Measurements from ENCODE around the gene BBC3. TPM values are rescaled to one million over a fixed set of nuclear protein-coding genes. Genes with fewer than 3 reads are reported as not detected.
A peak's percentile ranks its signal among the peaks of the same experiment; 100 is the strongest.

BBC3 gene
- total RNA-seq, 1 experiment from 2014 or later: 49.5 TPM

DNA sequence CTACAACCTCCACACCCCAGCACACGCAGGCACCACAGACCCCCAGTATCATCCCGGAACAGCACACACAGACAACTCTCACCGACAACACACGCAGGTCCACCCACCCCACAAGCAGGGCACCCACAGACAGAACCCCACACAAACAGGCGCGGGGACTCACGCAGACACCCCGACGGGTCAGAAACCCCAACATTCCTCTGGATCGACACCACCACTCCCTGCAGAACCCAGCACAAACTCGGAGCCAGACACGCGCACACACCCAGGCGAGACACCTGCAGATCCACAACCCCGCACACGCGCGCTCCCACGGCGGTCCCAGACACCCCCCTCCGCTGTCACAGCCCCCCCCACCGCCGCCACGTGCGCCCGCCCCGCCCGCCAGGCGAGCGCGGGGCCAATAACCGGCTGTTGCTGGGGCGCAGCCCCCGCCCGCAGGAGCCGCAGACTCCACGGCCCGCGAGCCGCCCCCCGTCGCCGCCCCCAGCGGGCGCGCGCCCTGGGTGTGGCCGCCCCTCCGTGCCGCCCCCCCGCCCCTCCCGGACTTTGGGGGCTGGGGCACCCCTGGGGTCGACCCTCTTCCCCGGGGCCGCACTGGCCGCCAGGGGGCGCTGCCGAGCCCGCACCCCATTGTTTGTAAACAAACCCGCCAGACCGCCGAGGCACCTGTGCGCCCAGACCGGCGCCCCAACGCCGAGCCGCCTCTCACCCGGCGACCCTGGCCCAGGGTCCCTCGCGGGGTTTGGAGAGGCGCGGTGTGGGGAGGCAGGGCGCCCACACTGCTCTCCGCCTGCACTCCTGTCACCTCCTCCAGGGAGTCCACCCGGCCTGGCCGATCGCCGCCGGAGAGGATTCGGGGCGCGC is 712 bp downstream of the BBC3 start (continued):
- TF ChIP-seq, protein P1, sequence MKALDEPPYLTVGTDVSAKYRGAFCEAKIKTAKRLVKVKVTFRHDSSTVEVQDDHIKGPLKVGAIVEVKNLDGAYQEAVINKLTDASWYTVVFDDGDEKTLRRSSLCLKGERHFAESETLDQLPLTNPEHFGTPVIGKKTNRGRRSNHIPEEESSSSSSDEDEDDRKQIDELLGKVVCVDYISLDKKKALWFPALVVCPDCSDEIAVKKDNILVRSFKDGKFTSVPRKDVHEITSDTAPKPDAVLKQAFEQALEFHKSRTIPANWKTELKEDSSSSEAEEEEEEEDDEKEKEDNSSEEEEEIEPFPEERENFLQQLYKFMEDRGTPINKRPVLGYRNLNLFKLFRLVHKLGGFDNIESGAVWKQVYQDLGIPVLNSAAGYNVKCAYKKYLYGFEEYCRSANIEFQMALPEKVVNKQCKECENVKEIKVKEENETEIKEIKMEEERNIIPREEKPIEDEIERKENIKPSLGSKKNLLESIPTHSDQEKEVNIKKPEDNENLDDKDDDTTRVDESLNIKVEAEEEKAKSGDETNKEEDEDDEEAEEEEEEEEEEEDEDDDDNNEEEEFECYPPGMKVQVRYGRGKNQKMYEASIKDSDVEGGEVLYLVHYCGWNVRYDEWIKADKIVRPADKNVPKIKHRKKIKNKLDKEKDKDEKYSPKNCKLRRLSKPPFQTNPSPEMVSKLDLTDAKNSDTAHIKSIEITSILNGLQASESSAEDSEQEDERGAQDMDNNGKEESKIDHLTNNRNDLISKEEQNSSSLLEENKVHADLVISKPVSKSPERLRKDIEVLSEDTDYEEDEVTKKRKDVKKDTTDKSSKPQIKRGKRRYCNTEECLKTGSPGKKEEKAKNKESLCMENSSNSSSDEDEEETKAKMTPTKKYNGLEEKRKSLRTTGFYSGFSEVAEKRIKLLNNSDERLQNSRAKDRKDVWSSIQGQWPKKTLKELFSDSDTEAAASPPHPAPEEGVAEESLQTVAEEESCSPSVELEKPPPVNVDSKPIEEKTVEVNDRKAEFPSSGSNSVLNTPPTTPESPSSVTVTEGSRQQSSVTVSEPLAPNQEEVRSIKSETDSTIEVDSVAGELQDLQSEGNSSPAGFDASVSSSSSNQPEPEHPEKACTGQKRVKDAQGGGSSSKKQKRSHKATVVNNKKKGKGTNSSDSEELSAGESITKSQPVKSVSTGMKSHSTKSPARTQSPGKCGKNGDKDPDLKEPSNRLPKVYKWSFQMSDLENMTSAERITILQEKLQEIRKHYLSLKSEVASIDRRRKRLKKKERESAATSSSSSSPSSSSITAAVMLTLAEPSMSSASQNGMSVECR (CRISPR knock-in tag; IDR thresholded peaks at IDR 0.05; ENCODE audit: borderline replicate concordance): peak; percentile 92; the same call in 1 of the 2 replicates
- TF ChIP-seq FOXK1 (CRISPR knock-in tag; IDR thresholded peaks at IDR 0.05) (peak; percentile 98), SP1 (CRISPR knock-in tag; conservative IDR thresholded peaks at IDR 0.05) (peak; percentile 22; the same call in 1 of the 2 replicates), ZNF423 (CRISPR knock-in tag; IDR thresholded peaks at IDR 0.05) (0 out of 2 replicates have a peak, but pooled peaks have one; percentile 1), NFATC4 (CRISPR knock-in tag; IDR thresholded peaks at IDR 0.05) (no peak), TP53 (CRISPR knock-in tag; IDR thresholded peaks at IDR 0.05) (no peak), TEAD1 (CRISPR knock-in tag; IDR thresholded peaks at IDR 0.05) (no peak)
- TF ChIP-seq, protein P2, sequence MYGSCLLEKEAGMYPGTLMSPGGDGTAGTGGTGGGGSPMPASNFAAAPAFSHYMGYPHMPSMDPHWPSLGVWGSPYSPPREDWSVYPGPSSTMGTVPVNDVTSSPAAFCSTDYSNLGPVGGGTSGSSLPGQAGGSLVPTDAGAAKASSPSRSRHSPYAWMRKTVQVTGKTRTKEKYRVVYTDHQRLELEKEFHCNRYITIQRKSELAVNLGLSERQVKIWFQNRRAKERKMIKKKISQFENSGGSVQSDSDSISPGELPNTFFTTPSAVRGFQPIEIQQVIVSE (CRISPR knock-in tag; IDR thresholded peaks at IDR 0.05; ENCODE audit: borderline replicate concordance): no peak
- TF ChIP-seq, protein P3, sequence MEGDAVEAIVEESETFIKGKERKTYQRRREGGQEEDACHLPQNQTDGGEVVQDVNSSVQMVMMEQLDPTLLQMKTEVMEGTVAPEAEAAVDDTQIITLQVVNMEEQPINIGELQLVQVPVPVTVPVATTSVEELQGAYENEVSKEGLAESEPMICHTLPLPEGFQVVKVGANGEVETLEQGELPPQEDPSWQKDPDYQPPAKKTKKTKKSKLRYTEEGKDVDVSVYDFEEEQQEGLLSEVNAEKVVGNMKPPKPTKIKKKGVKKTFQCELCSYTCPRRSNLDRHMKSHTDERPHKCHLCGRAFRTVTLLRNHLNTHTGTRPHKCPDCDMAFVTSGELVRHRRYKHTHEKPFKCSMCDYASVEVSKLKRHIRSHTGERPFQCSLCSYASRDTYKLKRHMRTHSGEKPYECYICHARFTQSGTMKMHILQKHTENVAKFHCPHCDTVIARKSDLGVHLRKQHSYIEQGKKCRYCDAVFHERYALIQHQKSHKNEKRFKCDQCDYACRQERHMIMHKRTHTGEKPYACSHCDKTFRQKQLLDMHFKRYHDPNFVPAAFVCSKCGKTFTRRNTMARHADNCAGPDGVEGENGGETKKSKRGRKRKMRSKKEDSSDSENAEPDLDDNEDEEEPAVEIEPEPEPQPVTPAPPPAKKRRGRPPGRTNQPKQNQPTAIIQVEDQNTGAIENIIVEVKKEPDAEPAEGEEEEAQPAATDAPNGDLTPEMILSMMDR (IDR thresholded peaks at IDR 0.05): peak; percentile 99
- TF ChIP-seq, protein P4, sequence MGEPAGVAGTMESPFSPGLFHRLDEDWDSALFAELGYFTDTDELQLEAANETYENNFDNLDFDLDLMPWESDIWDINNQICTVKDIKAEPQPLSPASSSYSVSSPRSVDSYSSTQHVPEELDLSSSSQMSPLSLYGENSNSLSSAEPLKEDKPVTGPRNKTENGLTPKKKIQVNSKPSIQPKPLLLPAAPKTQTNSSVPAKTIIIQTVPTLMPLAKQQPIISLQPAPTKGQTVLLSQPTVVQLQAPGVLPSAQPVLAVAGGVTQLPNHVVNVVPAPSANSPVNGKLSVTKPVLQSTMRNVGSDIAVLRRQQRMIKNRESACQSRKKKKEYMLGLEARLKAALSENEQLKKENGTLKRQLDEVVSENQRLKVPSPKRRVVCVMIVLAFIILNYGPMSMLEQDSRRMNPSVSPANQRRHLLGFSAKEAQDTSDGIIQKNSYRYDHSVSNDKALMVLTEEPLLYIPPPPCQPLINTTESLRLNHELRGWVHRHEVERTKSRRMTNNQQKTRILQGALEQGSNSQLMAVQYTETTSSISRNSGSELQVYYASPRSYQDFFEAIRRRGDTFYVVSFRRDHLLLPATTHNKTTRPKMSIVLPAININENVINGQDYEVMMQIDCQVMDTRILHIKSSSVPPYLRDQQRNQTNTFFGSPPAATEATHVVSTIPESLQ (CRISPR knock-in tag; IDR thresholded peaks at IDR 0.05): no peak

DNA sequence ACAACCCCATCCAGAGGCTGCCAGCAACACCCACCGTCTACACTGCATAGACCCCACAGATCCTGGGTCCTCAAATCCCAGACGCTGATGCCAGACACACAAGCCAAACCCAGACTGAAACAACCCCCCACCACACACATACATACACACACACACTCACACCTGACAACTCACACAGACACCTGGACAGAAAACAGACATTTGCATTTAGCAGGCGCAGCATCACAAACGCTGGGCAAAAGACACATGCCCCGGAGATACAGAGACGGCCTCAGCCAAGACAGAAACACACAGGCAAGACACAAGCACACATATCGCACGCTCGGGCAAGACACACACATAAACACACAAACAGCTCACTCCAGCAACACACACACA is 1.3 kb downstream of the BBC3 start:
- H3K4me3 Mint-ChIP-seq: no peak overlapping the region
- TF ChIP-seq RORB (CRISPR knock-in tag; IDR thresholded peaks at IDR 0.05): no peak
- TF ChIP-seq ELF4 (CRISPR knock-in tag; IDR thresholded peaks at IDR 0.05; ENCODE audit: low read depth): no peak
- TF ChIP-seq ZNF671 (CRISPR knock-in tag; IDR thresholded peaks at IDR 0.05): no peak
- TF ChIP-seq ZNF121 (CRISPR knock-in tag; IDR thresholded peaks at IDR 0.05): no peak
- no peak for TF ChIP-seq NFYB (CRISPR knock-in tag; conservative IDR thresholded peaks at IDR 0.05; ENCODE audit: low read depth)
- TF ChIP-seq, protein P2 (CRISPR knock-in tag; IDR thresholded peaks at IDR 0.05; ENCODE audit: borderline replicate concordance): no peak
- TF ChIP-seq, protein P5, sequence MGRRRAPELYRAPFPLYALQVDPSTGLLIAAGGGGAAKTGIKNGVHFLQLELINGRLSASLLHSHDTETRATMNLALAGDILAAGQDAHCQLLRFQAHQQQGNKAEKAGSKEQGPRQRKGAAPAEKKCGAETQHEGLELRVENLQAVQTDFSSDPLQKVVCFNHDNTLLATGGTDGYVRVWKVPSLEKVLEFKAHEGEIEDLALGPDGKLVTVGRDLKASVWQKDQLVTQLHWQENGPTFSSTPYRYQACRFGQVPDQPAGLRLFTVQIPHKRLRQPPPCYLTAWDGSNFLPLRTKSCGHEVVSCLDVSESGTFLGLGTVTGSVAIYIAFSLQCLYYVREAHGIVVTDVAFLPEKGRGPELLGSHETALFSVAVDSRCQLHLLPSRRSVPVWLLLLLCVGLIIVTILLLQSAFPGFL (CRISPR knock-in tag; IDR thresholded peaks at IDR 0.05; ENCODE audit: borderline replicate concordance): no peak
- TF ChIP-seq CBFB (CRISPR knock-in tag; IDR thresholded peaks at IDR 0.05; ENCODE audit: low read depth): no peak
- TF ChIP-seq, protein P6, sequence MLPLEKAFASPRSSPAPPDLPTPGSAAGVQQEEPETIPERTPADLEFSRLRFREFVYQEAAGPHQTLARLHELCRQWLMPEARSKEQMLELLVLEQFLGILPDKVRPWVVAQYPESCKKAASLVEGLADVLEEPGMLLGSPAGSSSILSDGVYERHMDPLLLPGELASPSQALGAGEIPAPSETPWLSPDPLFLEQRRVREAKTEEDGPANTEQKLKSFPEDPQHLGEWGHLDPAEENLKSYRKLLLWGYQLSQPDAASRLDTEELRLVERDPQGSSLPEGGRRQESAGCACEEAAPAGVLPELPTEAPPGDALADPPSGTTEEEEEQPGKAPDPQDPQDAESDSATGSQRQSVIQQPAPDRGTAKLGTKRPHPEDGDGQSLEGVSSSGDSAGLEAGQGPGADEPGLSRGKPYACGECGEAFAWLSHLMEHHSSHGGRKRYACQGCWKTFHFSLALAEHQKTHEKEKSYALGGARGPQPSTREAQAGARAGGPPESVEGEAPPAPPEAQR (CRISPR knock-in tag; IDR thresholded peaks at IDR 0.05): no peak
- TF ChIP-seq, protein P7, sequence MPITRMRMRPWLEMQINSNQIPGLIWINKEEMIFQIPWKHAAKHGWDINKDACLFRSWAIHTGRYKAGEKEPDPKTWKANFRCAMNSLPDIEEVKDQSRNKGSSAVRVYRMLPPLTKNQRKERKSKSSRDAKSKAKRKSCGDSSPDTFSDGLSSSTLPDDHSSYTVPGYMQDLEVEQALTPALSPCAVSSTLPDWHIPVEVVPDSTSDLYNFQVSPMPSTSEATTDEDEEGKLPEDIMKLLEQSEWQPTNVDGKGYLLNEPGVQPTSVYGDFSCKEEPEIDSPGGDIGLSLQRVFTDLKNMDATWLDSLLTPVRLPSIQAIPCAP (CRISPR knock-in tag; IDR thresholded peaks at IDR 0.05): no peak
- H3K27ac Mint-ChIP-seq: no peak overlapping the region
- peaks cover 5% of the 10 kb centered on the region for H3K36me3 Mint-ChIP-seq
- ATAC-seq (no peak), DNase-seq (ENCODE audit: low spot score) (no peak)
- ChIA-PET POLR2A (interaction anchor here (1.0 to 1.1 kb wide), 2 partner anchors 11 to 14 kb away, joined by 3 read pairs; no protein-coding TSS in a partner anchor), CTCF (interaction anchor here (7.4 to 9.0 kb wide), 2 partner anchors 16 to 19 kb away, joined by 79 to 136 read pairs; no protein-coding TSS in a partner anchor)
- no peaks in the 10 kb centered on the region for H3K9me3 Mint-ChIP-seq
- H3K4me1 Mint-ChIP-seq: peaks cover 27% of the 10 kb centered on the region
- no peaks in the 10 kb centered on the region; the same call in 1 of the 2 replicates for H3K27me3 Mint-ChIP-seq (ENCODE audit: low read depth)

Data from WTC11 (cell line).